GM23338 (cell line): Measurements from ENCODE around the gene CBY3. TPM values are rescaled to one million over a fixed set of nuclear protein-coding genes. Genes with fewer than 3 reads are reported as not detected.
"Not testable (repeated sequence)": the region's sequence is repeated elsewhere in the genome, so short reads cannot be mapped to it uniquely, and the experiment has no call there.

Source experiments
- ATAC-seq: fragments of 200-7000 bp; cut with Tn5 transposase; 3 replicates; pipeline ENCODE4 v1.9.1; 2020
- DNase-seq: peaks from one replicate; pipeline ENCODE4 v3.0.0-alpha.2; 2015; ENCODE audit warnings: low spot score
- H2AFZ ChIP-seq: fragments of 200-600 bp; sonication (generic); 2 replicates; pipeline ENCODE4 v1.8.0; 2016; ENCODE audit warnings: antibody characterized with exemption, mild to moderate bottlenecking, moderate library complexity
- H3F3A ChIP-seq: fragments of 200-600 bp; sonication (generic); replicated peaks from 2 replicates; pipeline ENCODE4 v1.8.0; 2017; ENCODE audit warnings: antibody characterized with exemption, mixed run types, low read depth
- H3K27ac ChIP-seq: fragments of 200-600 bp; sonication (generic); 2 replicates; pipeline ENCODE4 v1.6.1; 2016; ENCODE audit warnings: low read depth
- H3K27me3 ChIP-seq: fragments of 200-600 bp; sonication (generic); 2 replicates; pipeline ENCODE4 v1.8.0; 2016; ENCODE audit warnings: mild to moderate bottlenecking, mixed run types, moderate library complexity; ENCODE audit not compliant: insufficient read depth
- H3K36me3 ChIP-seq: fragments of 200-600 bp; sonication (generic); 2 replicates; pipeline ENCODE4 v1.8.0; 2016; ENCODE audit warnings: mild to moderate bottlenecking; ENCODE audit not compliant: insufficient read depth
- H3K4me1 ChIP-seq: fragments of 200-600 bp; sonication (generic); 2 replicates; pipeline ENCODE4 v1.8.0; 2016; ENCODE audit warnings: mild to moderate bottlenecking, moderate library complexity; ENCODE audit not compliant: insufficient read depth
- H3K4me2 ChIP-seq: fragments of 200-600 bp; sonication (generic); 2 replicates; pipeline ENCODE4 v1.7.1; 2017; ENCODE audit warnings: mixed run types
- H3K4me3 ChIP-seq: fragments of 200-600 bp; sonication (generic); 2 replicates; pipeline ENCODE4 v1.6.1; 2016; ENCODE audit warnings: mixed run types
- H3K79me2 ChIP-seq: fragments of 200-600 bp; sonication (generic); replicated peaks from 2 replicates; pipeline ENCODE4 v1.8.0; 2017; ENCODE audit warnings: mild to moderate bottlenecking; ENCODE audit not compliant: insufficient read depth
- H3K9me2 ChIP-seq: fragments of 200-600 bp; sonication (generic); 2 replicates; pipeline ENCODE4 v1.8.0; 2017; ENCODE audit not compliant: insufficient read depth
- H4K20me1 ChIP-seq: fragments of 200-600 bp; sonication (generic); replicated peaks from 2 replicates; pipeline ENCODE4 v1.8.0; 2017; ENCODE audit warnings: mild to moderate bottlenecking; ENCODE audit not compliant: insufficient read depth
- H3K27ac Mint-ChIP-seq: 2 replicates; pipeline ENCODE4 v1.8.0; 2020; ENCODE audit warnings: inconsistent platforms, mild to moderate bottlenecking, moderate library complexity, mixed read lengths
- H3K27me3 Mint-ChIP-seq: 3 replicates; pipeline ENCODE4 v1.8.0; 2022; ENCODE audit warnings: low read depth, mild to moderate bottlenecking, moderate library complexity, mixed read lengths, inconsistent platforms; ENCODE audit not compliant: insufficient read depth, poor library complexity
- H3K36me3 Mint-ChIP-seq: 3 replicates; pipeline ENCODE4 v1.8.0; 2021; ENCODE audit warnings: low read depth, mild to moderate bottlenecking, inconsistent platforms, moderate library complexity, mixed read lengths
- H3K4me1 Mint-ChIP-seq: 3 replicates; pipeline ENCODE4 v1.8.0; 2020; ENCODE audit warnings: mild to moderate bottlenecking, inconsistent platforms, mixed read lengths
- H3K4me3 Mint-ChIP-seq: 3 replicates; pipeline ENCODE4 v1.8.0; 2021; ENCODE audit warnings: moderate library complexity, mild to moderate bottlenecking, inconsistent platforms, mixed read lengths
- H3K9me3 Mint-ChIP-seq: 3 replicates; pipeline ENCODE4 v1.8.0; 2020; ENCODE audit warnings: moderate library complexity, mild to moderate bottlenecking, inconsistent platforms, mixed read lengths
- CREB1 ChIP-seq: fragments of 250-450 bp; sonication (Bioruptor Pico); IDR thresholded peaks from 2 replicates; pipeline ENCODE4 v1.5.0; 2020; ENCODE audit warnings: low read depth, mild to moderate bottlenecking, moderate library complexity
- CTCF ChIP-seq, 2 experiments: fragments of 200-600 bp in 1 of 2; sonication (generic) in 1 of 2; conservative IDR thresholded peaks; 2 replicates each; pipeline versions ENCODE4 v1.5.1 to v1.6.1; 2016 to 2017; ENCODE audit warnings: antibody characterized with exemption in 2 of 2, low read depth in 2 of 2, mild to moderate bottlenecking in 2 of 2, moderate library complexity in 1 of 2
- JUNB ChIP-seq: IDR thresholded peaks from one replicate; pipeline ENCODE4 v1.6.1; 2016; ENCODE audit warnings: antibody characterized with exemption; ENCODE audit not compliant: unreplicated experiment
- NANOG ChIP-seq: IDR thresholded peaks from 2 replicates; pipeline ENCODE4 v1.6.1; 2016; ENCODE audit warnings: antibody characterized with exemption, borderline replicate concordance
- STAT1 ChIP-seq: IDR thresholded peaks from one replicate; pipeline ENCODE4 v1.6.1; 2016; ENCODE audit warnings: antibody characterized with exemption; ENCODE audit not compliant: unreplicated experiment
- ZNF114 ChIP-seq: fragments of 250-450 bp; sonication (Bioruptor Pico); IDR thresholded peaks from 2 replicates; pipeline ENCODE4 v1.5.0; 2020; ENCODE audit warnings: mild to moderate bottlenecking, moderate library complexity
- ZNF331 ChIP-seq: fragments of 250-450 bp; sonication (Bioruptor Pico); IDR thresholded peaks from 2 replicates; pipeline ENCODE4 v1.5.0; 2020; ENCODE audit warnings: low read depth, mild to moderate bottlenecking, moderate library complexity
- ZNF462 ChIP-seq: fragments of 250-450 bp; sonication (Bioruptor Pico); IDR thresholded peaks from 2 replicates; pipeline ENCODE4 v1.5.0; 2020; ENCODE audit warnings: mild to moderate bottlenecking, moderate library complexity
- polyA plus RNA-seq: library from polyadenylated mRNA; unstranded; fragments of >200 nt; fragmentation: Nextera tagmentation; extraction: Ambion mirVana; gene quantifications from 2 replicates; pipeline ENCODE4 v1.2.1, GENCODE V29; 2016
- total RNA-seq: library from RNA; depleted of rRNA; stranded (reverse); fragments of >200 nt; shearing (Covaris generic); gene quantifications from 2 replicates; pipeline ENCODE4 v1.2.3, GENCODE V29; 2014

The CBY3 gene
- total and polyA plus RNA-seq, 2 experiments from 2014 or later = 0.37 to 0.52 TPM

GRCh38 chr5:179694561-179694960, 13.7 kb upstream of the CBY3 start:
- no peak overlapping the region for H3K4me3 ChIP-seq
- H3K4me1 ChIP-seq = peaks cover 8% of the 10 kb centered on the region
- H3K27ac Mint-ChIP-seq = no peak overlapping the region
- no peaks in the 10 kb centered on the region for H3K9me2 ChIP-seq
- H2AFZ ChIP-seq = no peak overlapping the region
- H3K79me2 ChIP-seq = peaks cover 8% of the 10 kb centered on the region
- H3K4me2 ChIP-seq = no peak overlapping the region
- H3K36me3 Mint-ChIP-seq = no peaks in the 10 kb centered on the region; the same call in 2 of the 3 replicates
- H3K27me3 ChIP-seq = no peaks in the 10 kb centered on the region; the same call in 1 of the 2 replicates
- H3K4me1 Mint-ChIP-seq = peaks cover 3% of the 10 kb centered on the region; the same call in 2 of the 3 replicates
- 0 out of 2 replicates have a peak, but pooled peaks cover 4% of the 10 kb centered on the region for H3F3A ChIP-seq
- H3K9me3 Mint-ChIP-seq = no peaks in the 10 kb centered on the region
- H3K4me3 Mint-ChIP-seq = no peak overlapping the region
- H4K20me1 ChIP-seq = peaks cover 3% of the 10 kb centered on the region; the same call in 1 of the 2 replicates
- ATAC-seq = no peak
- H3K27me3 Mint-ChIP-seq = peaks cover 10% of the 10 kb centered on the region
- H3K27ac ChIP-seq = no peak overlapping the region
- no peak for TF ChIP-seq NANOG
- no peaks in the 10 kb centered on the region for H3K36me3 ChIP-seq
- no peak for DNase-seq

GRCh38 chr5:179689212-179689611, 8.4 kb upstream of the CBY3 start:
- not testable (repeated sequence) for H3K36me3 Mint-ChIP-seq, H3K4me1 ChIP-seq, H3K4me3 ChIP-seq, H3K79me2 ChIP-seq, H3K9me2 ChIP-seq, H3K4me1 Mint-ChIP-seq, H3K36me3 ChIP-seq, ATAC-seq, H3K27me3 ChIP-seq, H3K4me3 Mint-ChIP-seq, H3K27ac Mint-ChIP-seq, H3K27ac ChIP-seq, DNase-seq, H3F3A ChIP-seq, H3K9me3 Mint-ChIP-seq, H3K27me3 Mint-ChIP-seq, H3K4me2 ChIP-seq, H4K20me1 ChIP-seq, H2AFZ ChIP-seq

- DNase-seq (no peak), ATAC-seq (no peak)
- peaks cover 21% of the 10 kb centered on the region for H3K36me3 Mint-ChIP-seq
- no peaks in the 10 kb centered on the region; the same call in 1 of the 2 replicates for H3K36me3 ChIP-seq
- peaks cover 10% of the 10 kb centered on the region for H3K4me1 Mint-ChIP-seq
- no peak overlapping the region for H3K4me2 ChIP-seq
- no peak overlapping the region for H3K27ac Mint-ChIP-seq
- H4K20me1 ChIP-seq = no peaks in the 10 kb centered on the region; the same call in 1 of the 2 replicates
- 0 out of 2 replicates have a peak, but pooled peaks cover 11% of the 10 kb centered on the region for H3F3A ChIP-seq
- H3K4me1 ChIP-seq = no peaks in the 10 kb centered on the region
- no peak overlapping the region for H3K27ac ChIP-seq
- H3K9me3 Mint-ChIP-seq = peaks cover 10% of the 10 kb centered on the region; the same call in 2 of the 3 replicates
- H2AFZ ChIP-seq = no peak overlapping the region
- no peak overlapping the region for H3K4me3 ChIP-seq
- 0 out of 2 replicates have a peak, but pooled peaks cover 7% of the 10 kb centered on the region for H3K79me2 ChIP-seq
- H3K9me2 ChIP-seq = no peaks in the 10 kb centered on the region
- peaks cover 13% of the 10 kb centered on the region for H3K27me3 Mint-ChIP-seq
- peak overlapping the region; percentile 54 for H3K4me3 Mint-ChIP-seq
- no peaks in the 10 kb centered on the region; the same call in 1 of the 2 replicates for H3K27me3 ChIP-seq
- no peak for TF ChIP-seq STAT1
- TF ChIP-seq CREB1 (CRISPR knock-in tag) = no peak
- no peak for TF ChIP-seq CTCF (conservative IDR thresholded peaks at IDR 0.05; ENCODE audit: low read depth in 2 of 2)
- TF ChIP-seq NANOG = no peak
- no peak for TF ChIP-seq ZNF331 (CRISPR knock-in tag)
- no peak for TF ChIP-seq ZNF114
- TF ChIP-seq ZNF462 (CRISPR knock-in tag) = no peak
- no peak for TF ChIP-seq JUNB
Measured at GRCh38 chr5:179680014-179680779, 637 bp downstream of the CBY3 start.
